Bronchial epithelial cell (primary cell): ENCODE measurements around the gene DAGLB. TPM values are rescaled to one million over a fixed set of nuclear protein-coding genes. Genes with fewer than 3 reads are reported as not detected.

Experiments
- DNase-seq: peaks from one replicate; pipeline ENCODE4 v3.0.0-alpha.2; 2010; ENCODE audit warnings: low read depth
- FAIRE-seq: peaks from 2 replicates; lab custom pipeline; 2011; peaks lifted over from hg19 to GRCh38; lab: Jason Lieb, UNC
- H3K27me3 ChIP-seq: 2 replicates; pipeline ENCODE4 v1.5.1; 2011; ENCODE audit warnings: low read length; ENCODE audit not compliant: control insufficient read depth, insufficient read depth
- H3K36me3 ChIP-seq: 2 replicates; pipeline ENCODE4 v1.5.1; 2011; ENCODE audit warnings: low read length; ENCODE audit not compliant: control insufficient read depth, insufficient read depth
- H3K4me3 ChIP-seq: 2 replicates; pipeline ENCODE4 v1.5.1; 2011; ENCODE audit warnings: mild to moderate bottlenecking, low read depth, low read length, control low read depth
- CTCF ChIP-seq: IDR thresholded peaks from 2 replicates; pipeline ENCODE4 v1.5.1; 2011; ENCODE audit warnings: mild to moderate bottlenecking, moderate library complexity, low read length, control low read depth, inconsistent platforms; ENCODE audit not compliant: insufficient read depth, severe bottlenecking
- total RNA-seq: library from RNA; depleted of rRNA; stranded (reverse); fragments of >200 nt; gene quantifications from 2 replicates; pipeline ENCODE4 v1.2.1, GENCODE V29; 2014

Gene DAGLB
- total RNA-seq, 1 donor from 2014 or later: 27.1 TPM

GRCh38 chr7:6444516-6445269 lies 3.1 kb downstream of the DAGLB start:
- no peak for TF ChIP-seq CTCF
- H3K27me3 ChIP-seq: no peaks in the 10 kb centered on the region
- H3K4me3 ChIP-seq: no peak overlapping the region
- DNase-seq (peak; percentile 12), FAIRE-seq (no peak)
- peaks cover 19% of the 10 kb centered on the region for H3K36me3 ChIP-seq

GRCh38 chr7:6443372-6443941 lies 4.3 kb downstream of the DAGLB start:
- DNase-seq (peak; percentile 87), FAIRE-seq (no peak)
- Histone ChIP-seq H3K4me3 (no peak overlapping the region), H3K36me3 (peaks cover 19% of the 10 kb centered on the region), H3K27me3 (no peaks in the 10 kb centered on the region)
- TF ChIP-seq CTCF: no peak

GRCh38 chr7:6442114-6442513 lies 5.6 kb downstream of the DAGLB start:
- no peak for DNase-seq
- Histone ChIP-seq H3K27me3 (no peaks in the 10 kb centered on the region), H3K36me3 (peaks cover 19% of the 10 kb centered on the region), H3K4me3 (no peak overlapping the region)
- TF ChIP-seq CTCF: no peak
- no peak for FAIRE-seq

- TF ChIP-seq CTCF: no peak
- Histone ChIP-seq H3K4me3 (no peak overlapping the region), H3K27me3 (no peaks in the 10 kb centered on the region), H3K36me3 (peaks cover 15% of the 10 kb centered on the region)
- FAIRE-seq (no peak), DNase-seq (no peak)
Observed at GRCh38 chr7:6440381-6440780, 7.4 kb downstream of the DAGLB start.

- DNase-seq: no peak
- no peak for TF ChIP-seq CTCF
- H3K4me3 ChIP-seq: no peak overlapping the region
- H3K27me3 ChIP-seq: no peaks in the 10 kb centered on the region
- FAIRE-seq: no peak
- peaks cover 22% of the 10 kb centered on the region for H3K36me3 ChIP-seq
Observed at GRCh38 chr7:6438427-6438826, 9.3 kb downstream of the DAGLB start.
